ENCODE data around the gene KCNH8.

Gene KCNH8

GRCh38 chr3:19399356-19399755 is 251.0 kb downstream of the KCNH8 start:
- ATAC-seq: no peak
- TF ChIP-seq ARNTL (CRISPR knock-in tag; IDR thresholded peaks at IDR 0.05; ENCODE audit: borderline replicate concordance, low read depth) (no peak), CSDC2 (CRISPR knock-in tag; IDR thresholded peaks at IDR 0.05) (no peak), CREB5 (CRISPR knock-in tag; IDR thresholded peaks at IDR 0.05; ENCODE audit: low read depth) (no peak)

DNA sequence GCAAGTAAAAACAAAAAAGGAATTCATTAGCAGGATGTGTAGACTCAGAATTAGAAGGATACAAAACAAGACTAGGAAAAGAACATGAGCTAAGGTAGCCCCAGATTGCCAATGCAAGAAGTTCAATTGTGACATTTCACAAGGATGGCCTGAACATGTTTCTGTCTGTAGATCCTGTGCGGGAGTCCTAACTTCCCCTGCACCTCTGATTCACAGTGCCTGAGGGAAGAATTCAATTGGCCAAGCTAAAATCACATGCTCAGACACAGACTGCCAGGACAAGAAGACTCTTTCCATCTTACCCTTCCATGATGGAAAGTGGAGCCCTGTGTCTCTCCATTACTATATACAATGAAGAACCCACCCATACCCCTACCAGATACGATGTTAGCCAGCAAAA is 251.5 kb downstream of the KCNH8 start:
- TF ChIP-seq ZC3H10 (CRISPR knock-in tag; IDR thresholded peaks at IDR 0.05) (no peak), SNAI2 (CRISPR knock-in tag; IDR thresholded peaks at IDR 0.05) (no peak), ZFP3 (CRISPR knock-in tag; IDR thresholded peaks at IDR 0.05) (no peak), ISL1 (CRISPR knock-in tag; IDR thresholded peaks at IDR 0.05) (no peak), ARNTL (CRISPR knock-in tag; IDR thresholded peaks at IDR 0.05; ENCODE audit: borderline replicate concordance, low read depth) (no peak), BACH2 (CRISPR knock-in tag; IDR thresholded peaks at IDR 0.05; ENCODE audit: borderline replicate concordance) (no peak), CSDC2 (CRISPR knock-in tag; IDR thresholded peaks at IDR 0.05) (no peak), ESRRG (CRISPR knock-in tag; IDR thresholded peaks at IDR 0.05) (no peak), CREB5 (CRISPR knock-in tag; IDR thresholded peaks at IDR 0.05; ENCODE audit: low read depth) (no peak)
- TF ChIP-seq, protein P1, sequence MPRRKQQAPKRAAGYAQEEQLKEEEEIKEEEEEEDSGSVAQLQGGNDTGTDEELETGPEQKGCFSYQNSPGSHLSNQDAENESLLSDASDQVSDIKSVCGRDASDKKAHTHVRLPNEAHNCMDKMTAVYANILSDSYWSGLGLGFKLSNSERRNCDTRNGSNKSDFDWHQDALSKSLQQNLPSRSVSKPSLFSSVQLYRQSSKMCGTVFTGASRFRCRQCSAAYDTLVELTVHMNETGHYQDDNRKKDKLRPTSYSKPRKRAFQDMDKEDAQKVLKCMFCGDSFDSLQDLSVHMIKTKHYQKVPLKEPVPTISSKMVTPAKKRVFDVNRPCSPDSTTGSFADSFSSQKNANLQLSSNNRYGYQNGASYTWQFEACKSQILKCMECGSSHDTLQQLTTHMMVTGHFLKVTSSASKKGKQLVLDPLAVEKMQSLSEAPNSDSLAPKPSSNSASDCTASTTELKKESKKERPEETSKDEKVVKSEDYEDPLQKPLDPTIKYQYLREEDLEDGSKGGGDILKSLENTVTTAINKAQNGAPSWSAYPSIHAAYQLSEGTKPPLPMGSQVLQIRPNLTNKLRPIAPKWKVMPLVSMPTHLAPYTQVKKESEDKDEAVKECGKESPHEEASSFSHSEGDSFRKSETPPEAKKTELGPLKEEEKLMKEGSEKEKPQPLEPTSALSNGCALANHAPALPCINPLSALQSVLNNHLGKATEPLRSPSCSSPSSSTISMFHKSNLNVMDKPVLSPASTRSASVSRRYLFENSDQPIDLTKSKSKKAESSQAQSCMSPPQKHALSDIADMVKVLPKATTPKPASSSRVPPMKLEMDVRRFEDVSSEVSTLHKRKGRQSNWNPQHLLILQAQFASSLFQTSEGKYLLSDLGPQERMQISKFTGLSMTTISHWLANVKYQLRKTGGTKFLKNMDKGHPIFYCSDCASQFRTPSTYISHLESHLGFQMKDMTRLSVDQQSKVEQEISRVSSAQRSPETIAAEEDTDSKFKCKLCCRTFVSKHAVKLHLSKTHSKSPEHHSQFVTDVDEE (CRISPR knock-in tag; IDR thresholded peaks at IDR 0.05): no peak
- TF ChIP-seq, protein P2, sequence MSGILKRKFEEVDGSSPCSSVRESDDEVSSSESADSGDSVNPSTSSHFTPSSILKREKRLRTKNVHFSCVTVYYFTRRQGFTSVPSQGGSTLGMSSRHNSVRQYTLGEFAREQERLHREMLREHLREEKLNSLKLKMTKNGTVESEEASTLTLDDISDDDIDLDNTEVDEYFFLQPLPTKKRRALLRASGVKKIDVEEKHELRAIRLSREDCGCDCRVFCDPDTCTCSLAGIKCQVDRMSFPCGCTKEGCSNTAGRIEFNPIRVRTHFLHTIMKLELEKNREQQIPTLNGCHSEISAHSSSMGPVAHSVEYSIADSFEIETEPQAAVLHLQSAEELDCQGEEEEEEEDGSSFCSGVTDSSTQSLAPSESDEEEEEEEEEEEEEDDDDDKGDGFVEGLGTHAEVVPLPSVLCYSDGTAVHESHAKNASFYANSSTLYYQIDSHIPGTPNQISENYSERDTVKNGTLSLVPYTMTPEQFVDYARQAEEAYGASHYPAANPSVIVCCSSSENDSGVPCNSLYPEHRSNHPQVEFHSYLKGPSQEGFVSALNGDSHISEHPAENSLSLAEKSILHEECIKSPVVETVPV (CRISPR knock-in tag; IDR thresholded peaks at IDR 0.05): no peak
- no peak for ATAC-seq

- no peak for TF ChIP-seq ZNF70 (CRISPR knock-in tag; IDR thresholded peaks at IDR 0.05)
- TF ChIP-seq, protein P3, sequence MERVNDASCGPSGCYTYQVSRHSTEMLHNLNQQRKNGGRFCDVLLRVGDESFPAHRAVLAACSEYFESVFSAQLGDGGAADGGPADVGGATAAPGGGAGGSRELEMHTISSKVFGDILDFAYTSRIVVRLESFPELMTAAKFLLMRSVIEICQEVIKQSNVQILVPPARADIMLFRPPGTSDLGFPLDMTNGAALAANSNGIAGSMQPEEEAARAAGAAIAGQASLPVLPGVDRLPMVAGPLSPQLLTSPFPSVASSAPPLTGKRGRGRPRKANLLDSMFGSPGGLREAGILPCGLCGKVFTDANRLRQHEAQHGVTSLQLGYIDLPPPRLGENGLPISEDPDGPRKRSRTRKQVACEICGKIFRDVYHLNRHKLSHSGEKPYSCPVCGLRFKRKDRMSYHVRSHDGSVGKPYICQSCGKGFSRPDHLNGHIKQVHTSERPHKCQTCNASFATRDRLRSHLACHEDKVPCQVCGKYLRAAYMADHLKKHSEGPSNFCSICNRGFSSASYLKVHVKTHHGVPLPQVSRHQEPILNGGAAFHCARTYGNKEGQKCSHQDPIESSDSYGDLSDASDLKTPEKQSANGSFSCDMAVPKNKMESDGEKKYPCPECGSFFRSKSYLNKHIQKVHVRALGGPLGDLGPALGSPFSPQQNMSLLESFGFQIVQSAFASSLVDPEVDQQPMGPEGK (CRISPR knock-in tag; IDR thresholded peaks at IDR 0.05; ENCODE audit: borderline replicate concordance): no peak
- no peak for ATAC-seq
Measured at GRCh38 chr3:19420159-19420558, 271.8 kb downstream of the KCNH8 start.

- no peak for TF ChIP-seq ZC3H10 (CRISPR knock-in tag; IDR thresholded peaks at IDR 0.05)
- TF ChIP-seq OSR1 (CRISPR knock-in tag; IDR thresholded peaks at IDR 0.05): no peak
- TF ChIP-seq RARB (CRISPR knock-in tag; IDR thresholded peaks at IDR 0.05): no peak
- no peak for TF ChIP-seq BACH2 (CRISPR knock-in tag; IDR thresholded peaks at IDR 0.05; ENCODE audit: borderline replicate concordance)
- no peak for TF ChIP-seq ESRRG (CRISPR knock-in tag; IDR thresholded peaks at IDR 0.05)
- TF ChIP-seq GLIS3 (CRISPR knock-in tag; IDR thresholded peaks at IDR 0.05): no peak
- no peak for TF ChIP-seq TCF4 (CRISPR knock-in tag; IDR thresholded peaks at IDR 0.05; ENCODE audit: borderline replicate concordance)
- TF ChIP-seq ARNTL (CRISPR knock-in tag; IDR thresholded peaks at IDR 0.05; ENCODE audit: borderline replicate concordance, low read depth): no peak
- TF ChIP-seq, protein P1 (CRISPR knock-in tag; IDR thresholded peaks at IDR 0.05): no peak
- TF ChIP-seq PPARA (CRISPR knock-in tag; IDR thresholded peaks at IDR 0.05; ENCODE audit: borderline replicate concordance): no peak
- TF ChIP-seq, protein P3 (CRISPR knock-in tag; IDR thresholded peaks at IDR 0.05; ENCODE audit: borderline replicate concordance): no peak
- no peak for TF ChIP-seq ZFP30 (CRISPR knock-in tag; IDR thresholded peaks at IDR 0.05)
- no peak for TF ChIP-seq ZNF70 (CRISPR knock-in tag; IDR thresholded peaks at IDR 0.05)
- no peak for TF ChIP-seq ZNF8 (CRISPR knock-in tag; IDR thresholded peaks at IDR 0.05)
- no peak for TF ChIP-seq CREB5 (CRISPR knock-in tag; IDR thresholded peaks at IDR 0.05; ENCODE audit: low read depth)
- no peak for TF ChIP-seq ISL1 (CRISPR knock-in tag; IDR thresholded peaks at IDR 0.05)
- TF ChIP-seq CSDC2 (CRISPR knock-in tag; IDR thresholded peaks at IDR 0.05): no peak
Measured at GRCh38 chr3:19425825-19426224, 277.5 kb downstream of the KCNH8 start.

More at GRCh38 chr3:19425825-19426224, 277.5 kb downstream of the KCNH8 start:
- ATAC-seq: no peak

Data from SK-N-SH treated with all-trans-retinoic acid at 6 μM for 48 hours (cell line).